GM19397 (cell line): Measurements from ENCODE around the gene AKT2.
A peak's percentile ranks its signal among the peaks of the same experiment; 100 is the strongest.

ENCODE experiments used
- ATAC-seq: cut with Tn5 transposase; IDR thresholded peaks from one replicate; pipeline ENCODE4 v1.9.1; 2021; ENCODE audit warnings: mild to moderate bottlenecking, moderate library complexity; ENCODE audit not compliant: unreplicated experiment

AKT2 gene

DNA sequence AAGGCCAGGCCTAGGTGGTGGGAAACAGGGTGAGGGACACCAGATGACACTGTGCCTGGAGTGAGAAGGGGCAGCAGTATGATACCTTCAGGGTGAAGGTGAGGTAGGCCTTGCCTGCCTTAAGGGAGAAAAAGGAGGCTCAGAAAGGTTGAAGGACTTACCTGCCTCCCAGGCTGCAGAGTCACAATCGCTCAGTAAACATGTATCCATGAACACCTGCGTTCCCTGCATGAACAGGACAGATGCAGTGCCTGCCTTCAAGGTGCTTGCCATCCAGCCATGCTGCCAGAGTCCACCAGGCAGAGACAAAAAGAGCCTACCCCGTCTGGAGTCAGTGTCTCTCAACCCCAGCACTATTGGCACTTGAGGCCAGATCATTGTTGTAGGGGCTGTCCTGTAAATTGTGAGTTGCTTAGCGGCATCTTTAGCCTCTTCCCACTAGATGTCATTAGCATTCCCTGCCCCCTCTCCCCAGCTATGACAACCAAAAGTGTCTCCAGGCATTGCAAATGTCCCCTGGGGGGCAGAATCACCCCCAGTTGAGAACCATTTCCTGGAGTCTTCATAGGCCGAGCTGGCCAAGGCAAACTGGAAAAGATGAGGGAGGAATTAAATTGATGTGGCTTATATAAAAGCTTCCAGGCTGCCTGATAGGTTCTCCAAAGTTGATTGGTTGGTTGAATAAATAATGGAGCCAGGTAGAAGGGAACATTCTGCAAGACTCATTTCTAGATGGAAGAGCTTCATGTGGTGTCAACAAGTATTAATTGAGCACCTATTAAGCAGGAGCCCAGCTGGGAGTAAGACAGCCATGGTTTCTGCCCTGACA lies 92.2 kb downstream of the AKT2 start:
- no peak for ATAC-seq

GRCh38 chr19:40191836-40192646 lies 93.1 kb downstream of the AKT2 start:
- ATAC-seq: no peak

- ATAC-seq: peak; percentile 77
These were observed 94.0 kb downstream of the AKT2 start, which contains the start of gene MAP3K10 for GRCh38 chr19:40190891-40191835. MAP3K10 (plus strand) TSS chr19:40191426; CDS start chr19:40192032, 606 bp downstream.

DNA sequence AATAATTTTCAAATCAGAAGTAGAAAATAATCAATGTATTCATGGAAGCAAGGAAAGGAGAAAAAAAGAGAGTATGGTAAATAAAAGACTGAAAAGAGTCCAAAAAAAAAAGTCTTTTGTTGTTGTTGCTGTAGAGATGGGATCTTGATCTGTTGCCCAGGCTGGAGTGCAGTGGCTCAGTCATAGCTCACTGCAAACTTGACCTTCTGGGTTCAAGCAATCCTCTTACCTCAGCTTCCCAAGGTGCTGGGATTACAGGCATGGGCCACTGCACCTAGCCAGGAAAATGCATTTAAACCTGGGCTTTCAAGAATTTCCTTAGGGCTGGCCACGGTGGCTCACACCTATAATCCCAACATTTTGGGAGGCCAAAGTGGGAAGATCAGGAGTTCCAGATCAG lies 100.9 kb downstream of the AKT2 start:
- no peak for ATAC-seq
